ENCODE data around the gene KHDC3L. TPM values are rescaled to one million over a fixed set of nuclear protein-coding genes. Genes with fewer than 3 reads are reported as not detected.

Gene KHDC3L
- total and polyA plus RNA-seq, 2 of the 8 experiments (the other 6 are each of a cell fraction or from before 2014, with no cell fraction given): 0.11 TPM; not detected in 1

GRCh38 chr6:73394577-73395354, 32.3 kb downstream of the KHDC3L start, which contains the start of gene DDX43:
Gene DDX43 (plus strand): TSS chr6:73394828. CDS start chr6:73394906, 78 bp downstream.
- TF ChIP-seq BACH1 (IDR thresholded peaks at IDR 0.05; ENCODE audit: low read length) (no peak), ZNF274 (IDR thresholded peaks at IDR 0.05; ENCODE audit: borderline replicate concordance, extremely low read depth, low read length) (no peak), CHD2 (IDR thresholded peaks at IDR 0.05; ENCODE audit: low read length) (no peak), MAX (IDR thresholded peaks at IDR 0.05) (peak; percentile 18; the same call in 1 of the 2 replicates), SAP30 (IDR thresholded peaks at IDR 0.05; ENCODE audit: insufficient read depth, insufficient replicate concordance, low read length) (no peak)
- POLR2A ChIA-PET (ENCODE audit: partially characterized antibody): interaction anchor here (1.0 to 2.6 kb wide), 4 partner anchors 49 to 247 kb away, joined by 3 to 9 read pairs (median 6); partner anchors contain the start of gene EEF1A1
- Histone ChIP-seq H3K4me1 (replicated peaks in 1 of 4; ENCODE audit: control insufficient read depth in 3 of 4, insufficient read depth in 4 of 4, low read length in 3 of 4) (no peaks in the 10 kb centered on the region; a peak in 1 of 7 replicates), H3K18ac (ENCODE audit: extremely low read depth, low read length) (0 out of 2 replicates have a peak within 1 kb of the TSS, but pooled peaks have one; percentile 24), H4K91ac (replicated peaks; ENCODE audit: insufficient read length, low read length) (no peak within 1 kb of the TSS), H3K23ac (ENCODE audit: insufficient read length) (no peak within 1 kb of the TSS), H3K27ac (ENCODE audit: low read depth, low read length) (no peak within 1 kb of the TSS), H3K4me3 (ENCODE audit: extremely low read depth in 1 of 4, insufficient read depth in 2 of 4, low read depth in 3 of 4, low read length in 4 of 4) (no peak within 1 kb of the TSS), H3K9me3 (ENCODE audit: insufficient read depth in 2 of 2, low read depth in 1 of 2, low read length in 1 of 2) (peaks cover 0 to 5% of the 10 kb centered on the region in 2 experiments; a peak in 1 of 4 replicates), H3K56ac (replicated peaks; ENCODE audit: insufficient read length, low read depth, low read length) (no peak within 1 kb of the TSS), H3K14ac (ENCODE audit: insufficient read length) (no peak within 1 kb of the TSS), H2BK12ac (ENCODE audit: low read depth, low read length) (peak within 1 kb of the TSS; percentile 50; the same call in 1 of the 2 replicates), H3K9ac (replicated peaks in 1 of 4; ENCODE audit: extremely low read depth in 1 of 4, low read depth in 3 of 4, low read length in 3 of 4) (no peak within 1 kb of the TSS), H3K4ac (replicated peaks; ENCODE audit: insufficient read length, low read depth, low read length) (no peak within 1 kb of the TSS), H4K5ac (ENCODE audit: insufficient read length, low read depth, low read length) (no peak within 1 kb of the TSS), H4K8ac (ENCODE audit: extremely low read depth, insufficient read depth, low read length) (no peak within 1 kb of the TSS), H2AK5ac (ENCODE audit: low read depth, low read length) (0 out of 2 replicates have a peak within 1 kb of the TSS, but pooled peaks have one; percentile 39), H3K36me3 (ENCODE audit: control insufficient read depth in 2 of 4, insufficient read depth in 4 of 4, low read length in 3 of 4) (no peaks in the 10 kb centered on the region), H3K4me2 (ENCODE audit: insufficient read depth in 1 of 2, low read depth in 2 of 2, low read length in 2 of 2) (no peak within 1 kb of the TSS), H3K27me3 (replicated peaks in 1 of 4; ENCODE audit: control insufficient read depth in 3 of 4, extremely low read depth in 1 of 4, insufficient read depth in 3 of 4, low read length in 3 of 4) (no peaks in the 10 kb centered on the region), H2BK120ac (replicated peaks; ENCODE audit: low read depth, low read length) (no peak within 1 kb of the TSS), H3K23me2 (ENCODE audit: low read depth, low read length) (no peaks in the 10 kb centered on the region), H2AFZ (ENCODE audit: low read length) (no peak within 1 kb of the TSS), H2BK5ac (ENCODE audit: low read depth, low read length) (peak within 1 kb of the TSS; percentile 24; the same call in 1 of the 2 replicates), H2BK15ac (ENCODE audit: low read length) (no peak within 1 kb of the TSS), H4K20me1 (replicated peaks in 1 of 2; ENCODE audit: control insufficient read depth in 1 of 2, insufficient read depth in 2 of 2, low read length in 2 of 2) (no peaks in the 10 kb centered on the region), H2BK20ac (ENCODE audit: low read length) (no peak within 1 kb of the TSS), H3K79me1 (ENCODE audit: low read depth, low read length) (no peaks in the 10 kb centered on the region), H3K79me2 (ENCODE audit: control insufficient read depth in 1 of 2, insufficient read depth in 2 of 2, low read length in 2 of 2) (no peaks in the 10 kb centered on the region)
- 96% methylated on average over 38 of the region's 54 CpGs; no CpG with 5 or more reads in 1 of the 2 experiments for WGBS, 2 experiments (ENCODE audit: extremely low coverage in 1 of 2, insufficient coverage in 1 of 2, insufficient read length in 1 of 2, insufficient replicate concordance in 2 of 2, low coverage in 1 of 2, low lambda C conversion rate in 2 of 2, missing lambda C conversion rate in 1 of 2)
- peak in 1 of 2 experiments; percentile 51 for DNase-seq (ENCODE audit: low read depth in 1 of 2, low spot score in 2 of 2)
- no peak for FAIRE-seq
- CTCF ChIA-PET (ENCODE audit: partially characterized antibody): interaction anchor here (0.5 to 1.3 kb wide), 5 partner anchors 27 to 109 kb away, joined by 3 read pairs; no protein-coding TSS in a partner anchor

Data from H1 (cell line).